SHP77 (cell line): ENCODE data around the gene COQ8B.

Experiments used
- DNase-seq, 2 experiments: peaks; one replicate each; lab custom pipeline; 2025; lab: John Stamatoyannopoulos, UW

Gene COQ8B

GRCh38 chr19:40717880-40718773, 1.4 kb upstream of the COQ8B start:
- DNase-seq: no peak

GRCh38 chr19:40717325-40717879, 716 bp upstream of the COQ8B start:
- DNase-seq: no peak

- DNase-seq: no peak
These were observed 630 bp downstream of the COQ8B start for GRCh38 chr19:40716031-40716481.

GRCh38 chr19:40714441-40715299, 2.0 kb downstream of the COQ8B start:
- peak; percentile 94 to 95 for DNase-seq

- no peak for DNase-seq
These were observed 2.7 kb downstream of the COQ8B start for GRCh38 chr19:40713939-40714338.

- no peak for DNase-seq
These were observed 6.9 kb downstream of the COQ8B start for GRCh38 chr19:40709817-40710216.

- DNase-seq: no peak
These were observed 9.1 kb downstream of the COQ8B start for GRCh38 chr19:40707615-40708014.

- no peak for DNase-seq
These were observed 10.6 kb downstream of the COQ8B start for GRCh38 chr19:40705950-40706619.

GRCh38 chr19:40705362-40705651, 11.4 kb downstream of the COQ8B start:
- no peak for DNase-seq

- DNase-seq: no peak
These were observed 12.0 kb downstream of the COQ8B start for GRCh38 chr19:40704491-40705361.

GRCh38 chr19:40703029-40703755, 13.5 kb downstream of the COQ8B start:
- no peak for DNase-seq

GRCh38 chr19:40702337-40703012, 14.2 kb downstream of the COQ8B start:
- DNase-seq: peak in 1 of 2 experiments; percentile 5

GRCh38 chr19:40701758-40702157, 14.9 kb downstream of the COQ8B start:
- no peak for DNase-seq

GRCh38 chr19:40700083-40700482, 16.6 kb downstream of the COQ8B start:
- no peak for DNase-seq

- no peak for DNase-seq
These were observed 19.7 kb downstream of the COQ8B start for GRCh38 chr19:40697007-40697406.

- no peak for DNase-seq
These were observed 20.8 kb downstream of the COQ8B start for GRCh38 chr19:40695881-40696280.

- DNase-seq: no peak
These were observed 22.8 kb downstream of the COQ8B start for GRCh38 chr19:40693896-40694295.

GRCh38 chr19:40693150-40693788, 23.4 kb downstream of the COQ8B start:
- no peak for DNase-seq

GRCh38 chr19:40692212-40692551, 24.5 kb downstream of the COQ8B start:
- no peak for DNase-seq
